Panc1 (cell line): ENCODE results near the gene XIRP2. TPM values are rescaled to one million over a fixed set of nuclear protein-coding genes. Genes with fewer than 3 reads are reported as not detected.
A peak's percentile ranks its signal among the peaks of the same experiment; 100 is the strongest.

ENCODE experiments used
- ATAC-seq: fragments of 200-7000 bp; cut with Tn5 transposase; 2 replicates; pipeline ENCODE4 v1.9.1; 2020; ENCODE audit warnings: mild to moderate bottlenecking, moderate library complexity
- Bru-seq: library from RNA; stranded (reverse); fragments of 400-500 nt; gene quantifications from one replicate; lab custom pipeline; 2021; lab: Mats Ljungman, UMichigan
- BruChase-seq, 2 experiments: library from RNA; stranded (reverse); fragments of 400-500 nt; gene quantifications; one replicate each; lab custom pipeline; 2021; lab: Mats Ljungman, UMichigan
- BruUV-seq: library from RNA; stranded (reverse); fragments of 400-500 nt; replicated peaks from 2 replicates; lab custom pipeline; 2021; lab: Mats Ljungman, UMichigan
- CTCF ChIA-PET: fragments of 300-600 bp; sonication (Branson Sonifier 250); formaldehyde crosslinking; loops from one replicate; lab custom pipeline; 2022; ENCODE audit warnings: antibody characterized with exemption; lab: Charles Lee
- POLR2A ChIA-PET: fragments of 300-600 bp; sonication (Branson Sonifier 250); formaldehyde crosslinking; loops from one replicate; lab custom pipeline; 2022; ENCODE audit warnings: antibody characterized with exemption; lab: Charles Lee
- DNase-seq: peaks from one replicate; pipeline ENCODE4 v3.0.0-alpha.2; 2010; ENCODE audit warnings: low read depth, low spot score
- H3K27ac ChIP-seq: 2 replicates; pipeline ENCODE4 v1.5.1; 2011; ENCODE audit warnings: mild to moderate bottlenecking, low read length, inconsistent platforms
- H3K27me3 ChIP-seq: fragments of 200-500 bp; sonication (Bioruptor generic); 2 replicates; pipeline ENCODE4 v1.6.0; 2014; ENCODE audit warnings: low read length, inconsistent platforms; ENCODE audit not compliant: control insufficient read depth, insufficient read depth
- H3K36me3 ChIP-seq: fragments of 200-500 bp; sonication (Bioruptor generic); 2 replicates; pipeline ENCODE4 v1.5.1; 2014; ENCODE audit warnings: inconsistent platforms, mild to moderate bottlenecking, low read length, moderate library complexity; ENCODE audit not compliant: control insufficient read depth, insufficient read depth
- H3K4me1 ChIP-seq: 2 replicates; pipeline ENCODE4 v1.5.1; 2011; ENCODE audit warnings: inconsistent platforms, mild to moderate bottlenecking, low read length, moderate library complexity; ENCODE audit not compliant: control insufficient read depth, insufficient read depth
- H3K4me3 ChIP-seq, 2 experiments: 2 replicates each; pipeline ENCODE4 v1.5.1; 2011 to 2012; ENCODE audit warnings: low read depth in 2 of 2, low read length in 2 of 2, mild to moderate bottlenecking in 2 of 2, inconsistent platforms in 1 of 2, moderate library complexity in 1 of 2
- H3K9me3 ChIP-seq: fragments of 200-500 bp; sonication (Bioruptor generic); 2 replicates; pipeline ENCODE4 v1.5.1; 2014; ENCODE audit warnings: low read depth, mild to moderate bottlenecking, inconsistent platforms, low read length, moderate library complexity; ENCODE audit not compliant: control insufficient read depth, insufficient read depth
- CTCF ChIP-seq: fragments of 450-650 bp; IDR thresholded peaks from 2 replicates; pipeline ENCODE4 v1.5.1; 2017; ENCODE audit warnings: mild to moderate bottlenecking
- POLR2AphosphoS5 ChIP-seq: IDR thresholded peaks from 2 replicates; pipeline ENCODE4 v1.6.1; 2012; ENCODE audit warnings: mild to moderate bottlenecking, low read depth, low read length, moderate library complexity
- REST ChIP-seq, 2 experiments: IDR thresholded peaks; 2 replicates each; pipeline ENCODE4 v1.6.1; 2011 to 2012; ENCODE audit warnings: low read depth in 2 of 2, control low read depth in 1 of 2, low read length in 1 of 2, mild to moderate bottlenecking in 1 of 2, moderate library complexity in 1 of 2; ENCODE audit not compliant: insufficient read depth in 1 of 2
- SIN3A ChIP-seq: IDR thresholded peaks from 2 replicates; pipeline ENCODE4 v1.6.1; 2012; ENCODE audit warnings: low read depth, mild to moderate bottlenecking, low read length, moderate library complexity, borderline replicate concordance; ENCODE audit not compliant: insufficient read depth
- TCF7L2 ChIP-seq: IDR thresholded peaks from 2 replicates; pipeline ENCODE4 v1.6.1; 2011; ENCODE audit warnings: mild to moderate bottlenecking, low read depth, low read length, inconsistent platforms
- in situ Hi-C: cut with HindIII; loops from 2 replicates; pipeline ENCODE4 v1.10.0; 2016; ENCODE audit warnings: low sequenced_read_pairs, low pct_unique_long_range_greater_than_20kb
- intact Hi-C: fragments of 100-400 bp; cut with micrococcal nuclease; formaldehyde crosslinking; loops from one replicate; pipeline ENCODE4 v1.10.0; 2022; ENCODE audit not compliant: unreplicated experiment
- long read RNA-seq: library from polyadenylated mRNA; unstranded; transcript quantifications from one replicate; pipeline ENCODE4 v2.0.0, GENCODE V29; 2021; ENCODE audit not compliant: unreplicated experiment
- polyA plus RNA-seq: library from polyadenylated mRNA; unstranded; fragments of >200 nt; gene quantifications from one replicate; pipeline ENCODE4 v1.2.1, GENCODE V29; 2012; ENCODE audit warnings: missing spikeins; ENCODE audit not compliant: insufficient read length
- total RNA-seq: library from RNA; stranded (reverse); gene quantifications from one replicate; pipeline ENCODE4 v1.2.1, GENCODE V29; 2021; ENCODE audit not compliant: unreplicated experiment

The XIRP2 gene, protein sequence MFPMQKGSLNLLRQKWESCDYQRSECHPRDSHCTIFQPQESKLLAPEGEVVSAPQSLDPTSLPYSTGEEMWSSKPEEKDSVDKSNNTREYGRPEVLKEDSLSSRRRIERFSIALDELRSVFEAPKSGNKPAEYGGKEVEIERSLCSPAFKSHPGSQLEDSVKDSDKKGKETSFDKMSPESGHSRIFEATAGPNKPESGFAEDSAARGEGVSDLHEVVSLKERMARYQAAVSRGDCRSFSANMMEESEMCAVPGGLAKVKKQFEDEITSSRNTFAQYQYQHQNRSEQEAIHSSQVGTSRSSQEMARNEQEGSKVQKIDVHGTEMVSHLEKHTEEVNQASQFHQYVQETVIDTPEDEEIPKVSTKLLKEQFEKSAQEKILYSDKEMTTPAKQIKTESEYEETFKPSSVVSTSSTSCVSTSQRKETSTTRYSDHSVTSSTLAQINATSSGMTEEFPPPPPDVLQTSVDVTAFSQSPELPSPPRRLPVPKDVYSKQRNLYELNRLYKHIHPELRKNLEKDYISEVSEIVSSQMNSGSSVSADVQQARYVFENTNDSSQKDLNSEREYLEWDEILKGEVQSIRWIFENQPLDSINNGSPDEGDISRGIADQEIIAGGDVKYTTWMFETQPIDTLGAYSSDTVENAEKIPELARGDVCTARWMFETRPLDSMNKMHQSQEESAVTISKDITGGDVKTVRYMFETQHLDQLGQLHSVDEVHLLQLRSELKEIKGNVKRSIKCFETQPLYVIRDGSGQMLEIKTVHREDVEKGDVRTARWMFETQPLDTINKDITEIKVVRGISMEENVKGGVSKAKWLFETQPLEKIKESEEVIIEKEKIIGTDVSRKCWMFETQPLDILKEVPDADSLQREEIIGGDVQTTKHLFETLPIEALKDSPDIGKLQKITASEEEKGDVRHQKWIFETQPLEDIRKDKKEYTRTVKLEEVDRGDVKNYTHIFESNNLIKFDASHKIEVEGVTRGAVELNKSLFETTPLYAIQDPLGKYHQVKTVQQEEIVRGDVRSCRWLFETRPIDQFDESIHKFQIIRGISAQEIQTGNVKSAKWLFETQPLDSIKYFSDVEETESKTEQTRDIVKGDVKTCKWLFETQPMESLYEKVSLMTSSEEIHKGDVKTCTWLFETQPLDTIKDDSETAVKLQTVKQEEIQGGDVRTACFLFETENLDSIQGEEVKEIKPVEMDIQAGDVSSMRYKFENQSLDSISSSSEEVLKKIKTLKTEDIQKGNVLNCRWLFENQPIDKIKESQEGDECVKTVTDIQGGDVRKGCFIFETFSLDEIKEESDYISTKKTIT (N-terminal part only)
- total RNA-seq (not detected), Bru-seq, nascent RNA (percentile 3 among the genes with signal in this experiment), BruChase-seq, experiment 1, labeled RNA remaining after a 2-hour chase (percentile 2 among the genes with signal in this experiment), BruChase-seq, experiment 2, labeled RNA remaining after a 6-hour chase (percentile 2 among the genes with signal in this experiment)
- not detected for polyA plus RNA-seq
- long read RNA-seq = 0 reads

- ChIA-PET CTCF (no interaction called here), POLR2A (no interaction called here)
- Histone ChIP-seq H3K27ac (no peak within 1 kb of the TSS), H3K4me3 (no peak within 1 kb of the TSS), H3K36me3 (no peaks in the 10 kb centered on the region), H3K4me1 (no peaks in the 10 kb centered on the region), H3K27me3 (no peaks in the 10 kb centered on the region), H3K9me3 (no peaks in the 10 kb centered on the region)
- BruUV-seq = no TSS peak
- ATAC-seq (no peak), DNase-seq (no peak)
- TF ChIP-seq SIN3A (no peak), REST (IDR thresholded peaks at IDR 0.05; ENCODE audit: insufficient read depth in 1 of 2, low read depth in 2 of 2, low read length in 1 of 2) (no peak), TCF7L2 (no peak), POLR2AphosphoS5 (no peak), CTCF (no peak)
- intact Hi-C loops (no loop called here), in situ Hi-C loops (no loop called here)
Observed at GRCh38 chr2:166888180-166888579, at the start of gene XIRP2. Gene XIRP2 (plus strand): TSS chr2:166888480. CDS start chr2:166903483, 15,003 bp downstream.

- DNase-seq (no peak), ATAC-seq (no peak)
- Histone ChIP-seq H3K27me3 (no peaks in the 10 kb centered on the region), H3K36me3 (no peaks in the 10 kb centered on the region), H3K4me3 (no peak overlapping the region), H3K9me3 (no peaks in the 10 kb centered on the region), H3K27ac (no peak overlapping the region), H3K4me1 (no peaks in the 10 kb centered on the region)
- ChIA-PET POLR2A (no interaction called here), CTCF (no interaction called here)
- no peak for TF ChIP-seq CTCF
- no peak for TF ChIP-seq SIN3A
- no peak for TF ChIP-seq TCF7L2
- no peak for TF ChIP-seq POLR2AphosphoS5
- no peak for TF ChIP-seq REST (IDR thresholded peaks at IDR 0.05; ENCODE audit: insufficient read depth in 1 of 2, low read depth in 2 of 2, low read length in 1 of 2)
- no TSS peak for BruUV-seq
- in situ Hi-C loops (no loop called here), intact Hi-C loops (no loop called here)
Observed at GRCh38 chr2:166841152-166841551, 47.1 kb upstream of the XIRP2 start.
